MV-4-11 (cell line): Measurements from ENCODE around the gene NUP210L.

Experiments
- DNase-seq: peaks from one replicate; lab custom pipeline; 2025; lab: John Stamatoyannopoulos, UW

Gene NUP210L

DNA sequence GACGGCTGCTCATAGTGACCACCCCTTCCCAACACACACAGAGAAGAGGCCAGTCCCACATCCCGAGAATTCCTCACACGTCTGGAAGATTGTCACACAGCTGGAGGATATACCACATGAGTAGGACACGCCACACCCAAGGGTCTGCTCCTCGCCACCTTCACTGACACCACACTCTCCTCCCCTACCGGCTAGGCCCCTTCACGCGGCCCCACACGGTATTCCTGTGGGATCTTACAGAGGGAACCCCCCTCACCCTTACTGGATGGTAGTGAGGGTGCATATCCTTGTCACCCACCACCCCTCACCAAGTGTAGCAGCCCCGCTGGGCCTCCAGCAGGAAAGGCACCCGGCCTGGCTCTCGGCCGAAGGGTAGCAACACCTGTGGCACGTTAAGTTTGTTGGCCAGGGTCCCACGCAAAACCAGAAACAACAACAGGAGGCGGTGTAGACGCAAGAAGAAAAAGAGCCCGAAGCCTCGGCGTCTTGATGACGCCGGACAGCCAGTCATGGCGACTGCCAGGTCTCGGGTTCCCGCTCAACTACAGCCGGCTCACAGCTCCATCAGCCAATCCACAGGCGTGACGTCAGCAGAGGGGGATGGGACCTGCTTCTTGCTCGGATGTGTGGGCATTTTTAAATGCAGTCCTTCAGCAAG, at the start of gene NUP210L:
Gene NUP210L, minus strand, starts transcription at position 540 of the 658 bp plus-strand sequence.
- DNase-seq: no peak

DNA sequence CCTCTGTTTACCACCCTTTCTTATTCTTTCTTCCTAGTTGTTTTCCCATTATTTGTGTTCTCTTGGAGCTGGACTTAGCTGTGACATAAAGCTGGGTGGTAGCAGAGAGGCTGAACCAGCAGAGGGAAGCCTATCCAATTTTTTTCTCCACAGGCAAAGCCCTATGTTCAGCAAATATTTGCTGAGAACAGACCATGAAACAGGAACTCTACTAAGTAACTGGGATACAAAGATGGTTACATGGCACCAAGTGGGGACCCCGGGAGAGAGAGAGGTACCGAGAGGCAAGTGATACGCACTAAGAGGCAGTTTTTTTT, 44.6 kb upstream of the NUP210L start:
- no peak for DNase-seq

DNA sequence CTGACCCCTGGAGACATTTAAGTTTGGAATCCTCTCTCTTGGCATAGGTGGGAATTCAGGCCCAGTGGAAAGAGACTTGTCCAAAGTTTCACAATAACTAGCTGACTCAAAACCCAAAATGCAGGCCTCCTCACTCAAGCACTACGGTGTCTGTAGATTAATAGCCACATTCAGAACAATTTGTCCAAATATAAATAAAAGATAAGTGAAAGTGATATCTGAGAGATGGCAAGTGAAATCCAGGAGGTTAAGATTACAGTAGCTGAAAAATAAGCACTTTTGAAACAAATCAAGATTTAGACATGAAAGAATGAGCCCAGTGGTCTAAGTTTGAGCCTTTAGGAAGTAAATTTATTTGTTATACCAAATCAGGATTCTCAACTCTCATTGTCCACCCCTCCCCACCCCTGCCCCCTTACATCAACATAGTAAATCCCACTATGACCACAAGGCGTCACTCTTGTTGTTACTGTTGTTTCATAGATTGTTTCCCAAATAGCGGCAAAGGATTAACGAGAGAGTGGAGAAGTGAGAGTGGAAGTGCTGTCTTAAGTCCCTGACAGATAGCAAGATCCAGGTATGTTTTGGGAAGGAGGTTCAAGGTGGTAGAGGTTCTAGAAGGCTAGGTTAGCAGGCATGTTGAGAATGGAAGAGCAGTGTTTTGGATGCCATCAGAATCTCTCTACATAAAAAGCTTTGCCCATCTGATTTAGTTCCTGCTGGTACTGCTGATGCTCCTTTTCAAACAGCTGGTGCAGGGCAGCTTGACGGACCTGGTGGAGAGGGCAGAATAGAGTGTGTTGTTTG, 44.1 kb upstream of the NUP210L start:
- peak; percentile 65 for DNase-seq

DNA sequence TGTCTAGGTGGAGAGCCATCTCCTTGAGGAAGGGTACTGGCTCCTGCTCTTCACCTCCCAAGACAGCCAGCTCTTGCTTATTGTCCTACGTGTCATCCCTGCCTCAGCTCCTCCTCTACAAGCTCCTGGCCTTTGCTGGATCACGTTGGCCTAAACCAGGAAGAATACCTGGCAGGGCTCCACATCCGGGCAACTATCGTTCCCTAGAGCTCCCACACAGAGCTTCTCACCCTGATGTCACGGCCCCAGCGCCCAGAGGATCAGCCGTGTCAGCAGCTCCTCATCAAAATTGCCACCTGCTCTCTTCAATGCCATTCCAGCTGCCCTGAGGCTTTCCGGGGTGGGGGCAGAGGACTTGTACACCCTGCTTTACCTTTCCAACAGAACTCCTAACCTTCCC, 38.9 kb upstream of the NUP210L start:
- DNase-seq: no peak

DNA sequence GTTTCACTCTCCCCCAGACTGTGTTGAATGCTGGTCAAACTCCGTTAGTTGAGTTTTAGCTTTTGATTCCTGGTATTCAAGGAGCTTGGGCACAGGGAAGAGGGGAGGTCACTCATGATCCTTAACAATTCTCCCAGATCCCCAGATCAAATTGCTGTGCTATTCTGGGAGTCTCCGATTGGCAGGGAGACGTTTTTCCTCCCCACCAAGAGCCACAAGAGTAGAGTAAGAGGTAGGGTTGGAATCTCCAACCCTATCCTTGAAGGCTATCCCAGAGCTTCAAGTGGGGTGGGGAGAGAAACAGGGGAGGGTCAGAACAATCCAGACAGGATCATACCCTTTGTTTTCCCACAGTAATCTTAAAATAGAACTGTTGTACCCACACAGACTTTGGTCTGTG, 37.6 kb upstream of the NUP210L start:
- no peak for DNase-seq

DNA sequence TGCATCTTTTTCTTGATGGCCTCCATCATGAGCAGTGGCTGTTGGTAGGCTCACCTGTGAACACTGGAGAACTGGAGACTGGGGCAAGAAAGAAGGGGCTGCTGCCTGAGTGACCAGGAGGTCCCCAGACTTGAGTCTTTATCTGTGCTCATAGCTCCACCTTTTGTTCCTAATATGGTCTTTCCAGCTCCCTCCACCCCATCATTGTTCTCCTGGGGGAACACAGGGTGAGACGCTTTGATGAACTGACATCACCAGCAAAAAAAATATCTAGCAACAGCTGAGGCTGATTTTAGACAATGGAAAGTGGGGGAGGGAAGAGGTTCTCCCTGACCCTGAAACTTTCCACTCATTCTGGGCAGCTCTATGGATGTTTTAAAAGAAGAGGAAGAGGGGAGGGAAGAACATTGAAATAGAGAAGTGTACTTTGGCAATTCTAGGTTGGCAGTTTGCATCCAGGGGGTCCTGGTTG, 37.2 kb upstream of the NUP210L start, which contains the start of gene TPM3:
Gene TPM3, minus strand, starts transcription at position 111 of the 472 bp plus-strand sequence. Its CDS starts 82 bp downstream, at position 29.
- DNase-seq: peak; percentile 87

DNA sequence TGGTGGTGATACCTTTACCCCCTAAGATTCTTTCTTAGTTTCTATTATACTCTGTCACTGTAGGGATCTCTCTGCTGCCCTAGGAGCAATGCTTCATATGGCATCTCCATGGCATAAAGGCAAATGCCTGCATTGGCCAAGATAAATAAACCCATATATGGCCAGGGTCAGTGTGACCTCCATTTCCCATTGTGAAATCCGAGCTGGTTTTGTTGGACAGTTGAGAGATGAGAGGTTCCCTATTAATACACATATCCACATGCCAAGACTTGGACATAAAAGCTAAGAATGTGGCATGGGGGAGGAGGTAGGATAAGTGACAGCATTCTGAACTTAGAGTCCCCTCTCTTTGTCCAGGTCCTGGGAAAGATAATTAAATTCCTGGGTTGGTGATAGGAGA, 35.7 kb upstream of the NUP210L start:
- no peak for DNase-seq

DNA sequence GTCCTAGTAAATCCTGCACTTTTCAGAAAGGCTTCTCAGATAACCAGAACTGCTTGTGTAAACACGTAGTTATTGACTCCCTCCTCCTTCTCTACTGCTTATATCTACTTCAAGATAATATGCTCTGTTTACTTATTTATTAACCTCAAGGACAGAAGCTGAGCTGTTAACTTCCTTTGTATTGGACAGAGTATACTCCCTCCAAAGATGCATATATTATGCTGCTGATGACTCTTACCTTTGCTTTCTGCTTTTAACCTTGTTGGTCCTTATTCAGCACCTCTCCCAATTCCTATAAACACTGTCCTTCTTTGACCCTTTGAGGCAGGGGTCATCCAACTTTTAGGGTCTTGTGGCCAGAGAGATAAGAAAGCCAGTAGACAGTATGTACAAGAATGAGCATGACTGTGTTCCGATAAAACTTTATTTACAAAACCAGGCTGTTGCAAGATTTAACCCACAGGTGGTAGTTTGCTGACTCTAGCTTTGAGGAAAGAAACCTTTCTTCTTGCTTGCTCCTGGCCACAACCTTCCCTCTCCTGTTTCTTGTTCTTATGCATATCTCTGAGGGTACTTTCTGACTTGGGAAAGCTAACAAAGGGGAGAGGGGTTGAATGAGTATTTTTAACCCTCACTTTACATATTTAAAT, 32.1 kb upstream of the NUP210L start:
- DNase-seq: no peak

DNA sequence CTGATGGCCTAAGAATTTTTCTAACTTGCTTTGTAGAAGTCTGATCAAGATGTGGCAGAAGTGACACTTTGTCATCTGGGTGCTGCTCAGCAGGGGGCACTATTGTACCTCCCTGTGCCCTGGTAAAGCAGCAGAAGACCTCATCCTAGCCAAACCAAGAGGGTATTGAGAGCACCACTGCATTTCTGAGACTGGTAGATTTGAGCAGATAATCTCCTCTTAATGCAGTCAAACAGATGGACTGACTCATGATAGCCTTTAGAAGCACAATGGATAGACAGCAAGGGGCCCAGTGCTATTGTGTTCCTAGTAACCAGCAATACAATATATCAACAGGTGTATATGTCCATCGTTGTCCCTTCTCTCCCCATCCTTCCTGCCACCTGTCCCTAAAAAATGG, 31.3 kb upstream of the NUP210L start:
- peak; percentile 72 for DNase-seq

DNA sequence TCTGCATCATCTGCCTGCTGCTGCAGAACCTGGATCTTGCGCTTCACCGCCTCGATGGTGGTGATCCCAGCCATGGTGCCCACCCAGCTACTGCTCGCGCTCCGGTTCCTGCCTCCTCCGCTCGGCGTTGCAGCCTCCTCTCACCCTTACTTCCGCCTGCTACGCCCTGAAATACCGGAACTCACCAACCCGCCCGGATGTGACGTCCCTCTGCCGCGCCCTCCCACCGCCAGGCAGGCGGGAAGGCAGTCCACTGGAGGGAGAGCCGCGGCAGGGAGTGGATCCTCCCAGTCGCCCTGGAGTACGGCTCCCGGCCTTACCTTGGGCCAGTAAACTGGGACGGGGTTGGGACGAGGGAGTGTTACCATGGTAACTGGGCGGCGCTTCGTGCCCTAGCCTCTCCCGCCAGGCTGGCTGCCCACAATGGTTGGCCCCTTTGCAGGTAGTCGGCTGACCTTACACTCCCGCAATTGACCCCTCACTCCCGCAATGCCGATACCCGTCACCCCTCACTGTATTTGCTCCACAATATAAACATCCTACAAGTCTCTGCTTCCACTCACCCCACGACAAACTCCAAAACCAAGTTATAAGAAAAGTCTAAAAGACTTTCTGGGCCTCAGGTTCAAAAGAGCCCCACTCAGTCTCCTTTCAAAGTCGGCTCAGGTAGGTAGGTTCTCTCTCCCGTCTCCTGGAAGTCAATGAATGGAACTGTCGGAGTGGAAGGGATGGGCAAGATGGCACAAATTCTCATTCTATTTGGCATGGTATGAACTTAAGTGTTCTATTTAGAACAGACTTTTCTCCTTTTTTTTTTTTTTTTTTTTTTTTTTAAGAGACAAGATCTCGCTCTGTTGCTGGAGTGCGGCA, 28.4 kb upstream of the NUP210L start:
- peak; percentile 89 for DNase-seq

DNA sequence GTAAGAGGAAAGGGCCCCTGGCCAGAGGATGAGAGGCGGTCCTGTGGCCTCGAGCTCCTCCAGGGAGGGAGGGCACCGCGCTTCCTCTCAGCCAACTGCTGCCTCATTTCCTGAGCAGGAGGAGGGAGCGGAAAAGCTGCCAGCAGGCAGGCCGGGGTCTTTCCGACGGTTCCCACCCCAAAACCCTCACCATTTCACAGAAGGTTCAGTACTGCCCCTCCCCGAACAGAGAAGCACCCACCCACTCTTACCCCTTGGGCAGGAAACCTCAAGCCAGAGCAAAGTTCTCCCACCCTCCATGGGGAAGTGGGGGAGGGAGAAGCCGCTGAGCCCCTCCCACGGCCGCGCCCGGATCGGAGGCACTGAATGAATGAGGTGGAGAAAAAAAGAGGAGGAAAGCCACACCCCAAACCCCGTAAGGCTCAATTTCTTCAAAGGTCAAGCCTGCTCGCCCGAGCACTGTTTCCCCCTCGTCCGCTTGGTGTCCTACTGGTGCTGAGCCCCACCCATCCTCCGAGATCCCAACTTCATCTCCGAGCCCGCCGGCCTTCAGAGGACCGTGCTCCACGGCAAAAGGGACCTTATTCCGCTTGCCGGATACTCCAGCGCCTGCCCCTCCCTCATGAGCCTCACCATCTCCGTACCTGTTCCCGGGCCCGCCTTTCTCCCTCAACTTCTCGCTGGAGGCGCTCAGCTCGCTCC, 27.6 kb upstream of the NUP210L start:
- peak; percentile 91 for DNase-seq

DNA sequence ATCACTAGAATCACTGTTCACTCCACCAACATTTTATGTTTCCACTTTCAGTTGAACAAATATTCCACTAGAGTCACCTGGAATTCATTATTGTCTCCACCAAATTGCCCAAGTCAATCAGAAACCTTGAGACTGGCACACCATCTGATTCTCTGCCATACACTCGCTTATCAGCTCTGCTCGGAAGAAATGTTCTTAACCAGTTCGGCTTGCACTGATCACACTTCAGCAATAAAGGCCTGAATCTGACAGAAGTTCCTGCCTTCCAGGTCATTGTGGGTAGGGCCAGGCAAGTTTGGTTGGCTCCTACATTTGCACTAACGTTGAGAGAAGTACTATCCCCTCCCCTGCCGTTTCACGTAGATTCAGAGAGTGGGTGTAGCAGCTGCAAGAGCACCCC, 27.1 kb upstream of the NUP210L start:
- DNase-seq: no peak

DNA sequence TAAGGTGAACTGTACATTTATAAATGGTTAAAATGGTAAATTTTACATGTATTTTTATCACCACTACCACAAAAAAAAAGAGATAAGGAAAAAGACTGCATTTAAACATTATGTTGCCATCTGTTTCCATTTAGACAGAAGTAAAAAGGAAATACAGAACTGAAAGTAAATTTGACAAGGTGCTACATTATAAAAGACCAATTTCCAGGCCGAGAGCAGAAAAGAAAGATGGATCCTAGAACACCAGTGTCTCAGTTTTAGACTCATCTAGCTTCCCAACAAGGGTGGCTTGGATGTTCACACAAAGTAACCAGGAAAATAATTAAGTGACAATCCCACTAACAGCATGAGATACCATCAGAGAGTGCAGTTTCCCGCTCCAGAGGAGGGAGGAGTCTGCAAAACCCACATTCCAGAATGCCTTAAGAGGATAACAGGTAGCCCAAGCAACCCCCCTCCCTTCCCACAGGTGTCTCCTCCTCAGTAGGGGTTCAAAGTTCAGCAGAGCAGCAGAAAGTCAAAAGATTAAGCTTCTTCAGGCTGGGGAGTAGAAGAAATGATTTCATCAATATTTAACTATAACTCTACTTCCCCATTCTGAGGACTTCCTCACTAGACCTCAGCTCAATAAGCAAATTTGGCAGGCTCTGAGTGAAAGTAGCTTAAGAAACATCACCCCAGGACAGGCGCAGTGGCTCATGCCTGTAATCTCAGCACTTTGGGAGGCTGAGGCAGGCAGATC, 25.2 kb upstream of the NUP210L start:
- DNase-seq: peak; percentile 94

DNA sequence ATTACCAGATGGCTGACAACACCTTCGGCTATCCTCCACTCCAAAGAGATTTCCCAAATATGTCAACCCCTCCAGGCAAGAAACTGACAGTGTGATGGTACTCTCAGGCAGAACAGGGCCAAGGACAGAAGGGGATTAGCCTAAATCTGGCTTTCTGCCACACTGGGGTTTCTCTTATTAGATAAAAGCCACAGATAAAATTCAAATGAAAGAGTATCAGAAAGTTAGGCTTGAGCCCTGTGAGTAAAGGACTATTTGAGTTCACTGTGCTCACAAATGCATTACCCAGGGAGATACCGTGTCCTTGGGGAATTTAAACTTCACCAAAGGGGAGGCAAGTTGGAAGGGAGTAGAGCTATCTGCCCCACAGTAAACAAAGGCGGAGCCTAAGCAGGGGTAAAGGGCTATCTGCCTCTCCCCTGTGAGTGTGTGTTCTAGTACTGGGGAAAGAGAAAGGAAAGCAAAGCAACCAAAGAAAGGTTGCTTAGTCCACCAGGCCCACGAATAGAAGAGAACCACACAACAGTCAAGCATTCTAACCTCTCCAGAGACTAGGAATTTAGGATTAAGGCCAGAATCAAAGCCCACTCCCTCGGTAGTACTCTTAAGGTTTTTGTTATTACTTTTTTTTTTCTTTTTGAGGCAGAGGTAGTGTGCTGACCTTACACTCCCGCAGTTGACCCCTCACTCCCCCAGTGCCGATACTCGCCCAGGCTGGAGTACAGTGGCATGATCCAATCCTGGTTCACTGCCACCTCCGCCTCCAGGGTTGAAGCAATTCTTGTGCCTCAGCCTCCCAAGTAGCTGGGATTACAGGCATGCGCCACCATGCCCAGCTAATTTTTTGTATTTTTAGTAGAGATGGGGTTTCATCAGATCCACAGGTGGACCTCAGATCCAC, 24.3 kb upstream of the NUP210L start:
- DNase-seq: no peak

DNA sequence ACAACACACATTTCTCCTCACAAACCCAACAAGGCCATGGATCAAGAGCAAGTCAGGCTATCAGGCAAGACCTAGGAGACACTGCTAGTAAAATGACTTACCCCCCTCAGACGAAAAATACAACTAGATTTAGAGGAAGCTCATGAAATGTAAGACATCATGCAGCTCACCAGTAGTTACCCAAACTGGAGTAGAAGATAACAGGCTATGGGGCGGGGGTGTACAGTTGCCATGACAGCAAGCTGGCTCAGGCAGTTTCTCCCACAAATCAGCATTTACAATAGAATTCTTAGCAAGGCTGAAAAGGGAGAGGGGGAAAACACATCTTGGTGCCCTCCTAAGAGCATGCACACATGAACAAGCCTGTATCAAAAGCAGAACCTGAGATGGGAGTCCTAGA, 23.1 kb upstream of the NUP210L start:
- peak; percentile 15 for DNase-seq

DNA sequence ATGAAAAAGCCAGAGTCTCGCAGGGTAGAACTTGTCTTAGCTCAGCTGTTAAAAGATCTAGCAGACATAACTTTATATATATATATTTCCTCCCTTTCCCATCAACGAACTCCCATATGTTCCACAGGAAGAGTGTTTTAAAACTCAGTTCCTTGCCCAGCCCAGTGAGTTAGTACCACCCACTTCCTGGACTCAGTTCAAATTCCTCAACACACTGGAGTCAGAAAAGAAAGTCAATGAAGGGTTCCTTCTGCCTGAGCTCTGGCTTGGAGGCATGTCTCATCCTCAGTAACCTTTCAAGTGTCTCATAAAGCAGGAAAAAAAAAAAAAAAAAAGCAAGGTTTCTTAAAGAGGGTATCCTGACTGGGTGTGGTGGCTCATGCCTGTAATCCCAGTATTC, 21.5 kb upstream of the NUP210L start:
- DNase-seq: no peak

DNA sequence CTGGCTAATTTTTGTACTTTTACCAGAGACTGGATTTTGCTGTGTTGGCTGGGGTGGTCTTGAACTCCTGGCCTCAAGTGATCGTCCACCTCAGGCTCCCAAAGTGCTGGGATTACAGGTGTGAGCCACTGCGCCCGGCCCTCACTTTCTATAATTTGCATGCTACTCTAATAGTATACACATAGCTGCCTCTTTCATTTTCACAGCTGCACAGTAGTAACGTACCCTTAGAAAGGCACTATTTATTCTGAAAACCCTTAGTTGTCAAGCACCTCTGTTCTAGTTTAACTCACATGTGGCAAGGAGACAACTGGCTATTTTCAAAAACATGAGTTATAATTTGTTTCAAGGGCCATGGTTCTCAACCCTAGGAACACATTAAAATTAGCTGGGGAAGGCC, 19.8 kb upstream of the NUP210L start:
- DNase-seq: no peak

DNA sequence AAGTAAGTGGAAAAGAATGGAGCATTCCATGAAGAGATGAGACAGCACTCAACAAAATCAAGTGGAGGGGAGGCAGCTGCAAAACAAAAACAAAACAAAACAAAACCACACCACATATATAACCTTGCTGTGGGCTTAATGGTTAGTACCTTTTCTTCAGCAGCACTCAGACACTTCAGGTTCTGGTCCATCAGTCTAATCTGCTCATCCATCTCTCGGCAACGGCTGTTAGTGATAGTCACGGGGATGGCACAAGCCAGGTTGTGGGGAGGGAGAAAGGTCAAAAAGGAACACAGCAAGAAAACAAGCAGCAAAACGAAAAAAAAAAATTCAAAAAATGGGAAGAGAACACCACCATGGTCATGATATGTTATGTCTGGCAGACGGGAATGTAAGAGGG, 17.0 kb upstream of the NUP210L start:
- DNase-seq: no peak

DNA sequence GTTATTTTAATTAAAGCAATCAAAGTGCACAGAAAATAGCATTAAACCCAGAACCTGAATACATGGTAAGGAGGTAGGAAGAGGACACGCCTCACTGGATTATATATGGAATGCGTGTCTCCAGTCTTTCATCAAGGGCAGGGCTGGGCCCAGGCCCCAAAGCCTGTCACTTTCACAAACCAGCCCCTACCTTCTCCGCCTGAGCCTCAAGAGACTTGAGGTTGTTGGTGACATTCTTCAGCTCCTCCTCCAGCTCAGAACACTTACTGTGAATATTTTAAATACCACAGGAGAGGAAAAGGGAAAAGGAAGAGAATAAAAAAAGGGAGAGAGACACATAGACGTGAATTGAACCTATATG, 16.3 kb upstream of the NUP210L start:
- no peak for DNase-seq
